Fibroblast of pulmonary artery (primary cell): Measurements from ENCODE around the gene ZDHHC16.
"Not testable (repeated sequence)": the region's sequence is repeated elsewhere in the genome, so short reads cannot be mapped to it uniquely, and the experiment has no call there.

ENCODE experiments used
- DNase-seq: peaks from one replicate; pipeline ENCODE4 v3.0.0-alpha.2; 2010; ENCODE audit warnings: low read depth
- H3K4me3 ChIP-seq: replicated peaks from 2 replicates; pipeline ENCODE4 v1.5.1; 2011; ENCODE audit warnings: low read depth, mild to moderate bottlenecking, control low read depth, low read length, moderate library complexity
- TF ChIP-seq, protein P1 (sequence below): IDR thresholded peaks from 2 replicates; pipeline ENCODE4 v1.5.1; 2011; ENCODE audit warnings: mild to moderate bottlenecking, control low read depth, low read length, inconsistent platforms; ENCODE audit errors: missing control alignments

The ZDHHC16 gene

GRCh38 chr10:97463363-97464132 is 17.6 kb downstream of the ZDHHC16 start:
- TF ChIP-seq, protein P1, sequence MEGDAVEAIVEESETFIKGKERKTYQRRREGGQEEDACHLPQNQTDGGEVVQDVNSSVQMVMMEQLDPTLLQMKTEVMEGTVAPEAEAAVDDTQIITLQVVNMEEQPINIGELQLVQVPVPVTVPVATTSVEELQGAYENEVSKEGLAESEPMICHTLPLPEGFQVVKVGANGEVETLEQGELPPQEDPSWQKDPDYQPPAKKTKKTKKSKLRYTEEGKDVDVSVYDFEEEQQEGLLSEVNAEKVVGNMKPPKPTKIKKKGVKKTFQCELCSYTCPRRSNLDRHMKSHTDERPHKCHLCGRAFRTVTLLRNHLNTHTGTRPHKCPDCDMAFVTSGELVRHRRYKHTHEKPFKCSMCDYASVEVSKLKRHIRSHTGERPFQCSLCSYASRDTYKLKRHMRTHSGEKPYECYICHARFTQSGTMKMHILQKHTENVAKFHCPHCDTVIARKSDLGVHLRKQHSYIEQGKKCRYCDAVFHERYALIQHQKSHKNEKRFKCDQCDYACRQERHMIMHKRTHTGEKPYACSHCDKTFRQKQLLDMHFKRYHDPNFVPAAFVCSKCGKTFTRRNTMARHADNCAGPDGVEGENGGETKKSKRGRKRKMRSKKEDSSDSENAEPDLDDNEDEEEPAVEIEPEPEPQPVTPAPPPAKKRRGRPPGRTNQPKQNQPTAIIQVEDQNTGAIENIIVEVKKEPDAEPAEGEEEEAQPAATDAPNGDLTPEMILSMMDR: peak; percentile 87
- H3K4me3 ChIP-seq: no peak overlapping the region
- peak; percentile 64 for DNase-seq

GRCh38 chr10:97464226-97464625 is 18.3 kb downstream of the ZDHHC16 start:
- DNase-seq: no peak
- H3K4me3 ChIP-seq: no peak overlapping the region
- TF ChIP-seq, protein P1: no peak

- no peak for DNase-seq
- no peak overlapping the region for H3K4me3 ChIP-seq
- TF ChIP-seq, protein P1: no peak
These were observed 20.0 kb downstream of the ZDHHC16 start for GRCh38 chr10:97465982-97466381.

DNA sequence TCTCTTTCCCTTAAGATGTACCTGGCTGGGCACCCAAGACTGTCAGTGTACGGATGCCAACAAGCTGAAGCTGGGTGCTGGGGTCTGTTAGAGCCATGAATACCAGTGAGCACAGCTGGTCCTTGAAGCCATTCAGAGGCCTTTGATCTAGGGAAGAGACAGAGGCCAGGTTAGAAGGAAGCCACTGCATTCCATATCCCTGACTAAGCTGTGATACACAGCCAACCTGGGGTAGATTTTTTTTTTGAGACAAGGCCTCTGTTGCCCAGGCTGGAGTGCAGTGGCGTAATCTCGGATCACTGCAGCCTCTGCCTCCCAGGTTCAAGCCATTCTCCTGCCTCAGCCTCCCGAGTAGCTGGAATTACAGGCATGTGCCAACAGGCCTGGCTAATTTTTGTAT is 20.8 kb downstream of the ZDHHC16 start:
- no peak overlapping the region for H3K4me3 ChIP-seq
- peak; percentile 24 for DNase-seq
- TF ChIP-seq, protein P1: no peak

DNA sequence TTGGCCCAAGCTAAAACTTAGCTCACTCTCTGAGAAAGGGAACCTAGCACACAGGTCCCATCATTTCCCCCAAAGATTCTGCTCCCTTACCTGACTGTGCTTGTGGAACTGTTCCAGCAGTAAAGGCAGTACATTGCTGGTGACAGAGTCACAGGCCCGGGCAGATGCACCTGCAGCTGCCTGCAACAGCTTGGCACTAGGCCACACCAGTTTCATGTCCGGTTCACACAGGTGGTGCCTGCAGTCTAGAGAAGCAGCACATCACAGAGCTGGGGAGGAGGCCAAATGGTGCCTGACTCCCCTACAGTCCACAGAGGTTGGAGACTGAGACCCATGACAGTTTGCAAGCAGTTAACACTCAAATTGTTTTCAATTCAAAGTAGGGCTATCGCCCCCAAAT is 22.2 kb downstream of the ZDHHC16 start:
- TF ChIP-seq, protein P1: no peak
- DNase-seq: no peak
- H3K4me3 ChIP-seq: no peak overlapping the region

DNA sequence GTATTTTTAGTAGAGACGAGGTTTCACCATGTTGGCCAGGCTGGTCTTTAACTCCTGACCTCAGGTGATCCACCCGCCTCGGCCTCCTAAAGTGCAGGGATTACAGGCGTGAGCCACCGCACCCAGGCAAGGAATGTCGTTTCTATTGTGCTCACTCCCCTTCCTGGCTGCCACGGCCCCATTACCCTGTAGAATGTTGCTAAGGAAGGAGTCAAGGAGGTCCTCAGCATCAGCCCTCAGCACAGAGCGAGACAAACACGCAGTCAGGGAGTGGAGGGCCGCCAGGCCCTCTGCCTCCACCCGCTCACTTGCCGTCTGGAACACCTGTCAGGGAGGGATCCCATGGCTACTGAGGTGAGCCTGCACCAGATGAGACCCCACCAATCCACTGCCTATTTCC is 22.8 kb downstream of the ZDHHC16 start:
- DNase-seq, H3K4me3 ChIP-seq: not testable (repeated sequence)

GRCh38 chr10:97474918-97475317 is 28.9 kb downstream of the ZDHHC16 start:
- DNase-seq: no peak
- H3K4me3 ChIP-seq: no peak overlapping the region
- TF ChIP-seq, protein P1: no peak
